H1 (cell line): ENCODE measurements around the gene CCNYL1.

Experiments
- CTCF ChIP-seq, 3 experiments: IDR thresholded peaks; 1 replicate in 2 of 3; 2 replicates in 1 of 3; pipeline versions ENCODE4 v1.5.1 to v1.6.1; 2011; ENCODE audit warnings: low read length in 3 of 3, mild to moderate bottlenecking in 3 of 3, inconsistent platforms in 2 of 3, low read depth in 1 of 3, moderate library complexity in 1 of 3; ENCODE audit not compliant: insufficient read depth in 1 of 3; ENCODE audit errors: control extremely low read depth in 1 of 3
- EZH2 ChIP-seq: fragments of 200-600 bp; sonication (generic); IDR thresholded peaks from 2 replicates; pipeline ENCODE4 v1.7.1; 2012; ENCODE audit warnings: low read depth, mild to moderate bottlenecking, moderate library complexity, low read length, inconsistent platforms; ENCODE audit not compliant: severe bottlenecking
- FOSL1 ChIP-seq: IDR thresholded peaks from 2 replicates; pipeline ENCODE4 v1.6.1; 2011; ENCODE audit warnings: mild to moderate bottlenecking, low read depth, low read length, moderate library complexity; ENCODE audit not compliant: insufficient read depth
- HDAC6 ChIP-seq: IDR thresholded peaks from one replicate; pipeline ENCODE4 v1.7.1; 2012; ENCODE audit warnings: low read depth, mild to moderate bottlenecking, inconsistent platforms, low read length, moderate library complexity
- JUN ChIP-seq: IDR thresholded peaks from 2 replicates; pipeline ENCODE4 v1.6.1; 2011; ENCODE audit warnings: low read depth, mild to moderate bottlenecking, improper control_type of control experiment, low read length
- MAFK ChIP-seq: IDR thresholded peaks from 2 replicates; pipeline ENCODE4 v1.6.1; 2012; ENCODE audit warnings: low read depth, mild to moderate bottlenecking, improper control_type of control experiment, low read length
- POLR2A ChIP-seq, 2 experiments: IDR thresholded peaks; 1 replicate in 1 of 2; 2 replicates in 1 of 2; pipeline ENCODE4 v1.6.1; 2011; ENCODE audit warnings: low read depth in 2 of 2, low read length in 2 of 2, mild to moderate bottlenecking in 2 of 2; ENCODE audit errors: control extremely low read depth in 1 of 2
- POLR2AphosphoS5 ChIP-seq: IDR thresholded peaks from 2 replicates; pipeline ENCODE4 v1.6.1; 2011; ENCODE audit warnings: low read depth, low read length
- RFX5 ChIP-seq: IDR thresholded peaks from 2 replicates; pipeline ENCODE4 v1.6.1; 2011; ENCODE audit warnings: low read depth, low read length, improper control_type of control experiment, borderline replicate concordance
- SP1 ChIP-seq: IDR thresholded peaks from 2 replicates; pipeline ENCODE4 v1.6.1; 2011; ENCODE audit warnings: low read depth, low read length
- TAF1 ChIP-seq: IDR thresholded peaks from 2 replicates; pipeline ENCODE4 v1.6.1; 2011; ENCODE audit warnings: mild to moderate bottlenecking, low read depth, low read length
- YY1 ChIP-seq: IDR thresholded peaks from 2 replicates; pipeline ENCODE4 v1.6.1; 2011; ENCODE audit warnings: low read depth, mild to moderate bottlenecking, low read length

- no peak for TF ChIP-seq TAF1
- TF ChIP-seq EZH2: no peak
- TF ChIP-seq POLR2A (IDR thresholded peaks at IDR 0.05; ENCODE audit: control extremely low read depth in 1 of 2, low read depth in 2 of 2, low read length in 2 of 2): no peak
- TF ChIP-seq CTCF (IDR thresholded peaks at IDR 0.05; ENCODE audit: control extremely low read depth in 1 of 3, insufficient read depth in 1 of 3, low read depth in 1 of 3, low read length in 3 of 3): no peak
- no peak for TF ChIP-seq SP1
- TF ChIP-seq POLR2AphosphoS5: no peak
- TF ChIP-seq MAFK: no peak
- no peak for TF ChIP-seq RFX5
- TF ChIP-seq HDAC6: no peak
- TF ChIP-seq YY1: no peak
- TF ChIP-seq JUN: no peak
- no peak for TF ChIP-seq FOSL1
These were observed 75.6 kb downstream of the CCNYL1 start for GRCh38 chr2:207787017-207787416.
